Cerebellar cortex (tissue), 1 donor: ENCODE data around the gene CHODL.

ENCODE experiments used
- DNase-seq: peaks from one replicate; pipeline ENCODE4 v3.0.0-alpha.2; 2015; ENCODE audit warnings: low spot score

The CHODL gene

GRCh38 chr21:18289876-18290275 lies 45.2 kb downstream of the CHODL start:
- DNase-seq: no peak

GRCh38 chr21:18294100-18294499 lies 49.5 kb downstream of the CHODL start:
- no peak for DNase-seq

GRCh38 chr21:18298228-18298627 lies 53.6 kb downstream of the CHODL start:
- no peak for DNase-seq
